H1 (cell line): ENCODE results near the gene CLP1. TPM values are rescaled to one million over a fixed set of nuclear protein-coding genes. Genes with fewer than 3 reads are reported as not detected.

ENCODE experiments used
- CTCF ChIA-PET: fragments of 300-600 bp; sonication (Branson Sonifier 250); formaldehyde crosslinking; loops from one replicate; lab custom pipeline; 2021; ENCODE audit not compliant: partially characterized antibody; lab: Charles Lee
- POLR2A ChIA-PET: fragments of 300-600 bp; sonication (Branson Sonifier 250); formaldehyde crosslinking; loops from one replicate; lab custom pipeline; 2021; ENCODE audit warnings: inconsistent platforms; ENCODE audit not compliant: partially characterized antibody; lab: Charles Lee
- DNase-seq, 2 experiments: peaks; one replicate each; pipeline versions ENCODE4 v3.0.0 to v3.0.0-alpha.2; 2010 to 2022; ENCODE audit warnings: low spot score in 2 of 2, low read depth in 1 of 2, mixed read lengths in 1 of 2
- FAIRE-seq: peaks from 2 replicates; lab custom pipeline; 2011; peaks lifted over from hg19 to GRCh38; lab: Jason Lieb, UNC
- H2AFZ ChIP-seq: 2 replicates; pipeline ENCODE4 v1.8.1; 2012; ENCODE audit warnings: low read length, inconsistent platforms
- H2AK5ac ChIP-seq: 2 replicates; pipeline ENCODE4 v1.6.1; 2013; ENCODE audit warnings: low read depth, low read length
- H2BK120ac ChIP-seq: replicated peaks from 2 replicates; pipeline ENCODE3; 2013; ENCODE audit warnings: low read depth, low read length, inconsistent platforms
- H2BK12ac ChIP-seq: 2 replicates; pipeline ENCODE4 v1.6.1; 2013; ENCODE audit warnings: low read depth, low read length
- H2BK15ac ChIP-seq: 2 replicates; pipeline ENCODE4 v1.6.1; 2013; ENCODE audit warnings: low read length
- H2BK20ac ChIP-seq: 2 replicates; pipeline ENCODE4 v1.6.1; 2013; ENCODE audit warnings: low read length
- H2BK5ac ChIP-seq: 2 replicates; pipeline ENCODE4 v1.6.1; 2013; ENCODE audit warnings: low read depth, low read length
- H3K14ac ChIP-seq: 2 replicates; pipeline ENCODE4 v1.6.1; 2013; ENCODE audit warnings: inconsistent platforms; ENCODE audit not compliant: insufficient read length
- H3K18ac ChIP-seq: 2 replicates; pipeline ENCODE4 v1.6.1; 2013; ENCODE audit warnings: low read length; ENCODE audit errors: extremely low read depth
- H3K23ac ChIP-seq: 2 replicates; pipeline ENCODE4 v1.6.1; 2013; ENCODE audit warnings: inconsistent platforms; ENCODE audit not compliant: insufficient read length
- H3K23me2 ChIP-seq: 2 replicates; pipeline ENCODE4 v1.6.1; 2013; ENCODE audit warnings: low read depth, low read length
- H3K27ac ChIP-seq: 2 replicates; pipeline ENCODE4 v1.6.1; 2011; ENCODE audit warnings: low read depth, low read length, inconsistent platforms
- H3K27me3 ChIP-seq, 4 experiments: replicated peaks in 1 of 4; 1 replicate in 1 of 4; 2 replicates in 3 of 4; pipeline versions ENCODE4 v1.6.1 to v1.8.1; 2011 to 2013; ENCODE audit warnings: low read length in 3 of 4, mild to moderate bottlenecking in 3 of 4, inconsistent platforms in 2 of 4, mixed read lengths in 2 of 4, moderate library complexity in 1 of 4; ENCODE audit not compliant: control insufficient read depth in 3 of 4, insufficient read depth in 3 of 4; ENCODE audit errors: extremely low read depth in 1 of 4
- H3K36me3 ChIP-seq, 4 experiments: 2 replicates each; pipeline versions ENCODE4 v1.6.1 to v1.8.1; 2011 to 2013; ENCODE audit warnings: mild to moderate bottlenecking in 4 of 4, low read length in 3 of 4, moderate library complexity in 2 of 4, control low read depth in 1 of 4, inconsistent platforms in 1 of 4; ENCODE audit not compliant: insufficient read depth in 4 of 4, control insufficient read depth in 2 of 4
- H3K4ac ChIP-seq: replicated peaks from 2 replicates; pipeline ENCODE3; 2013; ENCODE audit warnings: low read length, low read depth, mixed read lengths, inconsistent platforms; ENCODE audit not compliant: insufficient read length
- H3K4me1 ChIP-seq, 4 experiments: replicated peaks in 1 of 4; 1 replicate in 1 of 4; 2 replicates in 3 of 4; pipeline versions ENCODE4 v1.6.1 to v1.8.1; 2011 to 2013; ENCODE audit warnings: low read length in 3 of 4, inconsistent platforms in 2 of 4, mixed read lengths in 1 of 4; ENCODE audit not compliant: insufficient read depth in 4 of 4, control insufficient read depth in 3 of 4
- H3K4me2 ChIP-seq, 2 experiments: 2 replicates each; pipeline versions ENCODE4 v1.6.1 to v1.8.1; 2011 to 2013; ENCODE audit warnings: low read depth in 2 of 2, low read length in 2 of 2, control low read depth in 1 of 2, inconsistent platforms in 1 of 2, mild to moderate bottlenecking in 1 of 2; ENCODE audit not compliant: insufficient read depth in 1 of 2
- H3K4me3 ChIP-seq, 4 experiments: fragments of 200-600, 300-600 bp in 1 of 4; sonication (generic), shearing (Covaris generic), sonication (Bioruptor Twin) in 1 of 4; 2 replicates each; pipeline versions ENCODE4 v1.5.1 to v1.8.1; 2011 to 2016; ENCODE audit warnings: low read length in 4 of 4, low read depth in 3 of 4, control low read depth in 2 of 4, inconsistent platforms in 2 of 4, mild to moderate bottlenecking in 2 of 4, mixed read lengths in 1 of 4, moderate library complexity in 1 of 4; ENCODE audit not compliant: insufficient read depth in 2 of 4; ENCODE audit errors: extremely low read depth in 1 of 4
- H3K56ac ChIP-seq: replicated peaks from 2 replicates; pipeline ENCODE3; 2013; ENCODE audit warnings: low read depth, mild to moderate bottlenecking, mixed read lengths, low read length, inconsistent platforms; ENCODE audit not compliant: insufficient read length
- H3K79me1 ChIP-seq: 2 replicates; pipeline ENCODE4 v1.6.1; 2013; ENCODE audit warnings: low read depth, low read length, control low read depth
- H3K79me2 ChIP-seq, 2 experiments: 2 replicates each; pipeline versions ENCODE4 v1.6.1 to v1.8.1; 2012 to 2013; ENCODE audit warnings: low read length in 2 of 2, mild to moderate bottlenecking in 2 of 2, inconsistent platforms in 1 of 2; ENCODE audit not compliant: insufficient read depth in 2 of 2, control insufficient read depth in 1 of 2
- H3K9ac ChIP-seq, 4 experiments: replicated peaks in 1 of 4; 1 replicate in 1 of 4; 2 replicates in 3 of 4; pipeline versions ENCODE4 v1.6.1 to v1.8.1; 2011 to 2013; ENCODE audit warnings: low read depth in 3 of 4, low read length in 3 of 4, control low read depth in 2 of 4, mild to moderate bottlenecking in 2 of 4, moderate library complexity in 2 of 4, inconsistent platforms in 1 of 4; ENCODE audit errors: extremely low read depth in 1 of 4
- H3K9me3 ChIP-seq, 2 experiments: 2 replicates each; pipeline versions ENCODE4 v1.6.1 to v1.8.1; 2012 to 2013; ENCODE audit warnings: mild to moderate bottlenecking in 2 of 2, moderate library complexity in 2 of 2, control low read depth in 1 of 2, inconsistent platforms in 1 of 2, low read depth in 1 of 2, low read length in 1 of 2, mixed read lengths in 1 of 2; ENCODE audit not compliant: insufficient read depth in 2 of 2
- H4K20me1 ChIP-seq, 2 experiments: replicated peaks in 1 of 2; 2 replicates each; pipeline versions ENCODE3 to v1.8.1; 2011 to 2013; ENCODE audit warnings: inconsistent platforms in 2 of 2, low read length in 2 of 2, mild to moderate bottlenecking in 1 of 2; ENCODE audit not compliant: insufficient read depth in 2 of 2, control insufficient read depth in 1 of 2
- H4K5ac ChIP-seq: 2 replicates; pipeline ENCODE4 v1.6.1; 2013; ENCODE audit warnings: low read length, low read depth, mixed read lengths, inconsistent platforms; ENCODE audit not compliant: insufficient read length
- H4K8ac ChIP-seq: 2 replicates; pipeline ENCODE4 v1.8.0; 2013; ENCODE audit warnings: mild to moderate bottlenecking, moderate library complexity, low read length, inconsistent platforms; ENCODE audit not compliant: insufficient read depth; ENCODE audit errors: extremely low read depth
- H4K91ac ChIP-seq: replicated peaks from 2 replicates; pipeline ENCODE3; 2013; ENCODE audit warnings: low read length, mixed read lengths, inconsistent platforms; ENCODE audit not compliant: insufficient read length
- BACH1 ChIP-seq: IDR thresholded peaks from 2 replicates; pipeline ENCODE4 v1.6.1; 2012; ENCODE audit warnings: low read length, improper control_type of control experiment
- CTCF ChIP-seq, 3 experiments: IDR thresholded peaks; 1 replicate in 2 of 3; 2 replicates in 1 of 3; pipeline versions ENCODE4 v1.5.1 to v1.6.1; 2011; ENCODE audit warnings: low read length in 3 of 3, mild to moderate bottlenecking in 3 of 3, inconsistent platforms in 2 of 3, low read depth in 1 of 3, moderate library complexity in 1 of 3; ENCODE audit not compliant: insufficient read depth in 1 of 3; ENCODE audit errors: control extremely low read depth in 1 of 3
- EZH2 ChIP-seq: fragments of 200-600 bp; sonication (generic); IDR thresholded peaks from 2 replicates; pipeline ENCODE4 v1.7.1; 2012; ENCODE audit warnings: low read depth, mild to moderate bottlenecking, moderate library complexity, low read length, inconsistent platforms; ENCODE audit not compliant: severe bottlenecking
- HDAC2 ChIP-seq, 2 experiments: fragments of 300-600 bp in 1 of 2; sonication (generic) in 1 of 2; IDR thresholded peaks; 2 replicates each; pipeline ENCODE4 v1.6.1; 2011 to 2012; ENCODE audit warnings: low read depth in 2 of 2, low read length in 2 of 2, mild to moderate bottlenecking in 2 of 2, moderate library complexity in 2 of 2, borderline replicate concordance in 1 of 2, inconsistent platforms in 1 of 2
- MAX ChIP-seq: IDR thresholded peaks from 2 replicates; pipeline ENCODE4 v1.6.1; 2012; ENCODE audit warnings: inconsistent platforms
- RAD21 ChIP-seq, 2 experiments: IDR thresholded peaks in 1 of 2; conservative IDR thresholded peaks in 1 of 2; 2 replicates each; pipeline ENCODE4 v1.6.1; 2011; ENCODE audit warnings: low read depth in 2 of 2, low read length in 2 of 2, improper control_type of control experiment in 1 of 2, inconsistent platforms in 1 of 2, mild to moderate bottlenecking in 1 of 2, moderate library complexity in 1 of 2
- SP2 ChIP-seq: IDR thresholded peaks from 2 replicates; pipeline ENCODE4 v1.6.1; 2012; ENCODE audit warnings: mild to moderate bottlenecking, low read length, inconsistent platforms
- USF2 ChIP-seq: IDR thresholded peaks from 2 replicates; pipeline ENCODE4 v1.6.1; 2011; ENCODE audit warnings: low read length, improper control_type of control experiment
- WGBS, 2 experiments: shearing (Covaris generic) in 1 of 2; methylation state at CpG; one replicate each; pipeline versions ENCODE4 v1.1.6 to v1.1.7; 2013 to 2015; ENCODE audit warnings: low lambda C conversion rate in 2 of 2, mixed read lengths in 2 of 2, inconsistent platforms in 1 of 2, low coverage in 1 of 2, missing lambda C conversion rate in 1 of 2; ENCODE audit not compliant: insufficient replicate concordance in 2 of 2, insufficient coverage in 1 of 2, insufficient read length in 1 of 2; ENCODE audit errors: extremely low coverage in 1 of 2, missing lambda C conversion rate in 1 of 2; 5-methylcytosine and 5-hydroxymethylcytosine counted together
- polyA plus RNA-seq, 7 experiments: library from polyadenylated mRNA; depleted of rRNA in 3 of 7; stranded (reverse) in 5 of 7; unstranded in 2 of 7; fragments of >200 nt in 5 of 7; fragments of 200-250 nt in 2 of 7; gene quantifications; 1 replicate in 5 of 7; 2 replicates in 1 of 7; 4 replicates in 1 of 7; pipeline versions ENCODE4 v1.2.1 to v1.2.3, GENCODE V29; 2011 to 2013; ENCODE audit warnings: missing spikeins in 2 of 7, mixed read lengths in 2 of 7
- total RNA-seq: library from RNA; stranded (reverse); fragmentation: NEBNext Ultra II Directional; extraction: Animal tissue kit (Norgen Biotek cat#: 25700); gene quantifications from 2 replicates; pipeline ENCODE4 v1.2.1, GENCODE V29; 2021

The CLP1 gene
- total and polyA plus RNA-seq, 2 of the 8 experiments (the other 6 are each of a cell fraction or from before 2014, with no cell fraction given): 29.4 to 29.9 TPM

GRCh38 chr11:57619331-57619730, 38.2 kb upstream of the CLP1 start:
- ChIA-PET CTCF (interaction anchor here (0.6 to 12.6 kb wide), 14 partner anchors 8 to 764 kb away, joined by 3 to 129 read pairs (median 4); partner anchors contain the start of genes P2RX3 and UBE2L6), POLR2A (interaction anchor here (51.1 kb wide), 1 partner anchor 25 kb away, joined by 1546 read pairs; the partner anchor contains the start of genes CLP1 and YPEL4)
- Histone ChIP-seq H3K79me2 (no peaks in the 10 kb centered on the region), H3K4me3 (no peak overlapping the region), H2BK20ac (no peak overlapping the region), H3K56ac (no peak overlapping the region), H2BK12ac (no peak overlapping the region), H2BK120ac (no peak overlapping the region), H3K9ac (no peak overlapping the region), H3K36me3 (peaks cover 0 to 11% (median 2%) of the 10 kb centered on the region in 4 experiments; a peak in 3 of 8 replicates), H3K18ac (no peak overlapping the region), H2AK5ac (no peak overlapping the region), H3K79me1 (no peaks in the 10 kb centered on the region), H3K4ac (no peak overlapping the region), H3K27me3 (no peaks in the 10 kb centered on the region), H2BK15ac (no peak overlapping the region), H4K5ac (no peak overlapping the region), H4K20me1 (no peaks in the 10 kb centered on the region), H3K23ac (no peak overlapping the region), H3K14ac (no peak overlapping the region), H3K4me1 (no peaks in the 10 kb centered on the region), H2BK5ac (no peak overlapping the region), H4K8ac (no peak overlapping the region), H3K23me2 (no peaks in the 10 kb centered on the region; the same call in 1 of the 2 replicates), H4K91ac (no peak overlapping the region), H3K27ac (no peak overlapping the region), H3K9me3 (peaks cover 5 to 10% of the 10 kb centered on the region in 2 experiments; a peak in 3 of 4 replicates), H2AFZ (no peak overlapping the region), H3K4me2 (no peak overlapping the region)
- 91% methylated on average over 2 of the region's 2 CpGs; no CpG with 5 or more reads in 1 of the 2 experiments for WGBS, 2 experiments
- DNase-seq (no peak), FAIRE-seq (peak; percentile 84)
- TF ChIP-seq MAX (no peak), USF2 (no peak), BACH1 (no peak), SP2 (no peak), CTCF (IDR thresholded peaks at IDR 0.05; ENCODE audit: control extremely low read depth in 1 of 3, insufficient read depth in 1 of 3, low read depth in 1 of 3, low read length in 3 of 3) (peak in 2 of 3 experiments; percentile 52 to 72; a peak in 3 of 4 replicates), RAD21 (IDR thresholded peaks at IDR 0.05 in 1 of 2, conservative IDR thresholded peaks at IDR 0.05 in 1 of 2; ENCODE audit: low read depth in 2 of 2, low read length in 2 of 2) (peak; percentile 38 to 61), HDAC2 (IDR thresholded peaks at IDR 0.05; ENCODE audit: borderline replicate concordance in 1 of 2, low read depth in 2 of 2, low read length in 2 of 2) (no peak), EZH2 (no peak)
